OCI-LY3 (cell line): Measurements from ENCODE around the gene CLSTN1.
A peak's percentile ranks its signal among the peaks of the same experiment; 100 is the strongest.

Experiments
- H2AFZ ChIP-seq: fragments of 200-600, 300-600 bp; shearing (Covaris generic); 2 replicates; pipeline ENCODE4 v1.6.0; 2014; ENCODE audit warnings: antibody characterized with exemption, low read depth, low read length
- H3K27ac ChIP-seq: fragments of 200-600, 300-600 bp; sonication (generic); 2 replicates; pipeline ENCODE4 v1.5.1; 2014; ENCODE audit warnings: mild to moderate bottlenecking, low read length, moderate library complexity, mixed read lengths
- H3K27me3 ChIP-seq: fragments of 200-600, 300-600 bp; sonication (generic); 2 replicates; pipeline ENCODE4 v1.6.1; 2014; ENCODE audit warnings: low read depth, low read length, mixed read lengths
- H3K36me3 ChIP-seq: fragments of 200-600, 300-600 bp; sonication (generic); replicated peaks from 2 replicates; pipeline ENCODE3; 2014; ENCODE audit warnings: low read depth, low read length, mixed read lengths
- H3K4me1 ChIP-seq: fragments of 300-600, 200-600 bp; sonication (generic); 2 replicates; pipeline ENCODE4 v1.6.1; 2014; ENCODE audit warnings: low read length, mixed read lengths
- H3K4me2 ChIP-seq: fragments of 200-600, 300-600 bp; sonication (generic); 2 replicates; pipeline ENCODE4 v1.6.1; 2014; ENCODE audit warnings: low read length, mixed read lengths
- H3K4me3 ChIP-seq: fragments of 300-600, 200-600 bp; sonication (generic); 2 replicates; pipeline ENCODE4 v1.5.1; 2014; ENCODE audit warnings: antibody characterized with exemption, mild to moderate bottlenecking, low read length, moderate library complexity
- H3K79me2 ChIP-seq: fragments of 300-600, 200-600 bp; shearing (Covaris generic); 2 replicates; pipeline ENCODE4 v1.6.1; 2014; ENCODE audit warnings: mild to moderate bottlenecking, low read length, mixed read lengths
- H3K9ac ChIP-seq: fragments of 300-600, 200-600 bp; shearing (Covaris generic); 2 replicates; pipeline ENCODE4 v1.6.0; 2014; ENCODE audit warnings: mild to moderate bottlenecking, low read length, moderate library complexity
- H3K9me3 ChIP-seq: fragments of 200-600, 300-600 bp; shearing (Covaris generic); 2 replicates; pipeline ENCODE4 v1.6.1; 2014; ENCODE audit warnings: low read length, mixed read lengths; ENCODE audit not compliant: insufficient read depth
- H4K20me1 ChIP-seq: fragments of 200-600, 300-600 bp; sonication (generic); 2 replicates; pipeline ENCODE4 v1.6.1; 2016; ENCODE audit warnings: low read length, mixed read lengths; ENCODE audit not compliant: insufficient read depth
- CTCF ChIP-seq: fragments of 200-600, 300-600 bp; sonication (generic); IDR thresholded peaks from 2 replicates; pipeline ENCODE4 v1.5.1; 2014; ENCODE audit warnings: antibody characterized with exemption, low read length, low read depth
- EZH2phosphoT487 ChIP-seq: fragments of 200-600 bp; shearing (Covaris generic); IDR thresholded peaks from 2 replicates; pipeline ENCODE4 v1.6.1; 2018; ENCODE audit warnings: antibody characterized with exemption, mixed run types, low read depth

Gene CLSTN1

GRCh38 chr1:9720785-9721605, 102.8 kb downstream of the CLSTN1 start:
- H3K4me1 ChIP-seq, result peaks cover 29% of the 10 kb centered on the region
- TF ChIP-seq CTCF (no peak), EZH2phosphoT487 (no peak)
- peaks cover 9% of the 10 kb centered on the region; the same call in 1 of the 2 replicates for H3K79me2 ChIP-seq
- H3K4me3 ChIP-seq, result no peak overlapping the region
- H3K27ac ChIP-seq, result peak overlapping the region; percentile 49
- no peaks in the 10 kb centered on the region for H3K9me3 ChIP-seq
- no peak overlapping the region for H3K4me2 ChIP-seq
- no peak overlapping the region for H2AFZ ChIP-seq
- H3K27me3 ChIP-seq, result no peaks in the 10 kb centered on the region
- H3K9ac ChIP-seq, result no peak overlapping the region
- no peaks in the 10 kb centered on the region for H4K20me1 ChIP-seq
- H3K36me3 ChIP-seq, result peaks cover 68% of the 10 kb centered on the region

- Histone ChIP-seq H3K79me2 (peaks cover 9% of the 10 kb centered on the region; the same call in 1 of the 2 replicates), H3K4me2 (no peak overlapping the region), H4K20me1 (no peaks in the 10 kb centered on the region), H3K4me1 (peaks cover 31% of the 10 kb centered on the region), H3K36me3 (peaks cover 74% of the 10 kb centered on the region), H3K9ac (no peak overlapping the region), H2AFZ (no peak overlapping the region), H3K4me3 (no peak overlapping the region), H3K27ac (no peak overlapping the region), H3K27me3 (no peaks in the 10 kb centered on the region), H3K9me3 (no peaks in the 10 kb centered on the region)
- TF ChIP-seq EZH2phosphoT487 (no peak), CTCF (no peak)
These were observed 103.6 kb downstream of the CLSTN1 start for GRCh38 chr1:9719978-9720722.

- Histone ChIP-seq H3K36me3 (peaks cover 63% of the 10 kb centered on the region), H3K9me3 (no peaks in the 10 kb centered on the region), H3K79me2 (peaks cover 17% of the 10 kb centered on the region), H3K27ac (peak overlapping the region; percentile 67), H3K9ac (no peak overlapping the region), H2AFZ (no peak overlapping the region), H4K20me1 (0 out of 2 replicates have a peak, but pooled peaks cover 6% of the 10 kb centered on the region), H3K27me3 (no peaks in the 10 kb centered on the region), H3K4me2 (0 out of 2 replicates have a peak overlapping the region, but pooled peaks have one; percentile 36), H3K4me1 (peaks cover 35% of the 10 kb centered on the region), H3K4me3 (no peak overlapping the region)
- TF ChIP-seq CTCF (no peak), EZH2phosphoT487 (no peak)
These were observed 105.6 kb downstream of the CLSTN1 start for GRCh38 chr1:9718006-9718680.
